ENCODE measurements around the gene GASK1A. TPM values are rescaled to one million over a fixed set of nuclear protein-coding genes. Genes with fewer than 3 reads are reported as not detected.

GASK1A gene
- total RNA-seq, 1 experiment from 2014 or later = not detected

DNA sequence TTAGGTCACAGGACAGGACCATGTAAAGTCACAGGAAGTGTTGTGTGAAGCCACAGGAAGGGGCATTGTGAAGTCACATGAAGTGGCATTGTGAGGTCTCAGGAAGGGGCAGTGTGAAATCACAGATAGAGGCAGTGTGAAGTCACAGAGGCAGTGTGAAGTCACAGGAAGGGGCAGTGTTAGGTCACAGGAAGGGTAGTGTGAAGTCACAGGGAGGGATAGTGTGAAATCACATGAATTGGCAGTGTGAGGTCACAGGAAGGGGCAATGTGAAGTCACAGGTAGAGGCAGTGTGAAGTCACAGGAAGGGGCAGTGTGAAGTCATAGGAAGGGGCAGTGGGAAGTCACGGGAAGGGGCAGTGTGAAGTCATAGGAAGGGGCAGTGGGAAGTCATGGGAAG lies 37.9 kb downstream of the GASK1A start:
- no peak overlapping the region for H3K4me3 ChIP-seq (ENCODE audit: low read depth in 2 of 2, low read length in 2 of 2)
- BruUV-seq (replicated peaks) = no TSS peak
- ATAC-seq = no peak
- ChIA-PET CTCF (no interaction called here), POLR2A (no interaction called here)
- no peak for DNase-seq (ENCODE audit: low read depth, low spot score)
- H3K36me3 ChIP-seq (ENCODE audit: control insufficient read depth, insufficient read depth, low read length) = no peaks in the 10 kb centered on the region
- in situ Hi-C loops (cut with HindIII; ENCODE audit: low pct_unique_long_range_greater_than_20kb, low sequenced_read_pairs) = no loop called here
- H3K27ac ChIP-seq (ENCODE audit: low read length) = no peak overlapping the region
- H3K9me3 ChIP-seq (ENCODE audit: control insufficient read depth, insufficient read depth, low read depth, low read length) = no peaks in the 10 kb centered on the region
- no peaks in the 10 kb centered on the region for H3K4me1 ChIP-seq (ENCODE audit: control insufficient read depth, insufficient read depth, low read length)
- H3K27me3 ChIP-seq (ENCODE audit: control insufficient read depth, insufficient read depth, low read length) = no peaks in the 10 kb centered on the region
- TF ChIP-seq, protein P1, sequence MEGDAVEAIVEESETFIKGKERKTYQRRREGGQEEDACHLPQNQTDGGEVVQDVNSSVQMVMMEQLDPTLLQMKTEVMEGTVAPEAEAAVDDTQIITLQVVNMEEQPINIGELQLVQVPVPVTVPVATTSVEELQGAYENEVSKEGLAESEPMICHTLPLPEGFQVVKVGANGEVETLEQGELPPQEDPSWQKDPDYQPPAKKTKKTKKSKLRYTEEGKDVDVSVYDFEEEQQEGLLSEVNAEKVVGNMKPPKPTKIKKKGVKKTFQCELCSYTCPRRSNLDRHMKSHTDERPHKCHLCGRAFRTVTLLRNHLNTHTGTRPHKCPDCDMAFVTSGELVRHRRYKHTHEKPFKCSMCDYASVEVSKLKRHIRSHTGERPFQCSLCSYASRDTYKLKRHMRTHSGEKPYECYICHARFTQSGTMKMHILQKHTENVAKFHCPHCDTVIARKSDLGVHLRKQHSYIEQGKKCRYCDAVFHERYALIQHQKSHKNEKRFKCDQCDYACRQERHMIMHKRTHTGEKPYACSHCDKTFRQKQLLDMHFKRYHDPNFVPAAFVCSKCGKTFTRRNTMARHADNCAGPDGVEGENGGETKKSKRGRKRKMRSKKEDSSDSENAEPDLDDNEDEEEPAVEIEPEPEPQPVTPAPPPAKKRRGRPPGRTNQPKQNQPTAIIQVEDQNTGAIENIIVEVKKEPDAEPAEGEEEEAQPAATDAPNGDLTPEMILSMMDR (IDR thresholded peaks at IDR 0.05) = no peak
- TF ChIP-seq, protein P2, sequence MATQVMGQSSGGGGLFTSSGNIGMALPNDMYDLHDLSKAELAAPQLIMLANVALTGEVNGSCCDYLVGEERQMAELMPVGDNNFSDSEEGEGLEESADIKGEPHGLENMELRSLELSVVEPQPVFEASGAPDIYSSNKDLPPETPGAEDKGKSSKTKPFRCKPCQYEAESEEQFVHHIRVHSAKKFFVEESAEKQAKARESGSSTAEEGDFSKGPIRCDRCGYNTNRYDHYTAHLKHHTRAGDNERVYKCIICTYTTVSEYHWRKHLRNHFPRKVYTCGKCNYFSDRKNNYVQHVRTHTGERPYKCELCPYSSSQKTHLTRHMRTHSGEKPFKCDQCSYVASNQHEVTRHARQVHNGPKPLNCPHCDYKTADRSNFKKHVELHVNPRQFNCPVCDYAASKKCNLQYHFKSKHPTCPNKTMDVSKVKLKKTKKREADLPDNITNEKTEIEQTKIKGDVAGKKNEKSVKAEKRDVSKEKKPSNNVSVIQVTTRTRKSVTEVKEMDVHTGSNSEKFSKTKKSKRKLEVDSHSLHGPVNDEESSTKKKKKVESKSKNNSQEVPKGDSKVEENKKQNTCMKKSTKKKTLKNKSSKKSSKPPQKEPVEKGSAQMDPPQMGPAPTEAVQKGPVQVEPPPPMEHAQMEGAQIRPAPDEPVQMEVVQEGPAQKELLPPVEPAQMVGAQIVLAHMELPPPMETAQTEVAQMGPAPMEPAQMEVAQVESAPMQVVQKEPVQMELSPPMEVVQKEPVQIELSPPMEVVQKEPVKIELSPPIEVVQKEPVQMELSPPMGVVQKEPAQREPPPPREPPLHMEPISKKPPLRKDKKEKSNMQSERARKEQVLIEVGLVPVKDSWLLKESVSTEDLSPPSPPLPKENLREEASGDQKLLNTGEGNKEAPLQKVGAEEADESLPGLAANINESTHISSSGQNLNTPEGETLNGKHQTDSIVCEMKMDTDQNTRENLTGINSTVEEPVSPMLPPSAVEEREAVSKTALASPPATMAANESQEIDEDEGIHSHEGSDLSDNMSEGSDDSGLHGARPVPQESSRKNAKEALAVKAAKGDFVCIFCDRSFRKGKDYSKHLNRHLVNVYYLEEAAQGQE (IDR thresholded peaks at IDR 0.05; ENCODE audit: insufficient read depth in 1 of 2, low read depth in 2 of 2, low read length in 1 of 2) = no peak
- TF ChIP-seq TCF7L2 (IDR thresholded peaks at IDR 0.05; ENCODE audit: low read depth, low read length) (no peak), SIN3A (IDR thresholded peaks at IDR 0.05; ENCODE audit: borderline replicate concordance, insufficient read depth, low read depth, low read length) (no peak), POLR2AphosphoS5 (IDR thresholded peaks at IDR 0.05; ENCODE audit: low read depth, low read length) (no peak)
- intact Hi-C loops (cut with micrococcal nuclease; ENCODE audit: unreplicated experiment) = no loop called here

DNA sequence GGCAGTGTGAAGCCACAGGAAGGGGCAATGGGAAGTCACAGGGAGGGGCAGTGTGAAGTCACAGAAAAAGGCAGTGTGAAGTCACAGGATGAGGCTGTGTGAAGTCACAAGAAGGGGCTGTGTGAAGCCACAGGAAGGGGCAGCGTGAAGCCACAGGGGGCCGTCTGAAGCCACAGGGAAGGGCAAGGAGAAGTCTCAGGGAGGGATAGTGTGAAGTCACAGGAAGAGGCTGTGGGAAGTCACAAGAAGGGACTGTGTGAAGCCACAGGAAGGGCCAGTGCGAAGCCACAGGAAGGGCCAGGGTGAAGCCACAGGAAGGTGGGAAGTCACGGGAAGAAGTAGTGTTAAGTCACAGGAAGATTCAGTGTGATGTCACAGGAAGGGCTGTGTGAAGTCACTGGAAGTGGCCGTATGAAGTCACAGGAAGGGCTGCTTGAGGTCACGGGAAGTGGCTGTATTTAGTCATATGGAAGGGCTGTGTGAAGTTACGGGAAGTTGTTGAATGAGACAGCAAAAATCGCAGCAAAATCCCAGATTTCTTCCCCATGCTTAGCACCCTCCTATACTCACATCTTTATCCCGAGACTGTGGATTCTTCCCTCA lies 38.6 kb downstream of the GASK1A start:
- 0 out of 2 replicates have a peak, but pooled peaks cover under 1% of the 10 kb centered on the region for H3K27me3 ChIP-seq (ENCODE audit: control insufficient read depth, insufficient read depth, low read length)
- in situ Hi-C loops (cut with HindIII; ENCODE audit: low pct_unique_long_range_greater_than_20kb, low sequenced_read_pairs) (no loop called here), intact Hi-C loops (cut with micrococcal nuclease; ENCODE audit: unreplicated experiment) (no loop called here)
- ChIA-PET CTCF (no interaction called here), POLR2A (no interaction called here)
- no TSS peak for BruUV-seq (replicated peaks)
- H3K9me3 ChIP-seq (ENCODE audit: control insufficient read depth, insufficient read depth, low read depth, low read length) = no peaks in the 10 kb centered on the region
- TF ChIP-seq POLR2AphosphoS5 (IDR thresholded peaks at IDR 0.05; ENCODE audit: low read depth, low read length) (no peak), SIN3A (IDR thresholded peaks at IDR 0.05; ENCODE audit: borderline replicate concordance, insufficient read depth, low read depth, low read length) (no peak), TCF7L2 (IDR thresholded peaks at IDR 0.05; ENCODE audit: low read depth, low read length) (no peak)
- TF ChIP-seq, protein P2 (IDR thresholded peaks at IDR 0.05; ENCODE audit: insufficient read depth in 1 of 2, low read depth in 2 of 2, low read length in 1 of 2) = no peak
- TF ChIP-seq, protein P1 (IDR thresholded peaks at IDR 0.05) = no peak
- no peak for DNase-seq (ENCODE audit: low read depth, low spot score)
- H3K27ac ChIP-seq (ENCODE audit: low read length) = no peak overlapping the region
- no peak for ATAC-seq
- H3K36me3 ChIP-seq (ENCODE audit: control insufficient read depth, insufficient read depth, low read length) = no peaks in the 10 kb centered on the region
- H3K4me1 ChIP-seq (ENCODE audit: control insufficient read depth, insufficient read depth, low read length) = no peaks in the 10 kb centered on the region
- H3K4me3 ChIP-seq (ENCODE audit: low read depth in 2 of 2, low read length in 2 of 2) = no peak overlapping the region
